SK-N-SH (cell line): Measurements from ENCODE around the gene BMI1. TPM values are rescaled to one million over a fixed set of nuclear protein-coding genes. Genes with fewer than 3 reads are reported as not detected.

Experiments
- CTCF ChIA-PET: fragments of 300-600, 350-600 bp; formaldehyde crosslinking; extraction: SDS; loops from one replicate; lab custom pipeline; 2021; lab: Yijun Ruan, JAX
- POLR2A ChIA-PET: fragments of 350-600 bp; sonication (Branson Sonifier 250); formaldehyde crosslinking; extraction: SDS; loops from one replicate; lab custom pipeline; 2020; ENCODE audit warnings: antibody characterized with exemption, inconsistent platforms; lab: Yijun Ruan, JAX
- DNase-seq: peaks from one replicate; pipeline ENCODE4 v3.0.0; 2012
- H2AFZ ChIP-seq: fragments of 200-600 bp; sonication (generic); 2 replicates; pipeline ENCODE4 v1.8.1; 2016; ENCODE audit warnings: antibody characterized with exemption, mild to moderate bottlenecking, low read depth
- H3F3A ChIP-seq: fragments of 200-600 bp; sonication (generic); replicated peaks from 2 replicates; pipeline ENCODE3; 2016; ENCODE audit warnings: antibody characterized with exemption, mild to moderate bottlenecking; ENCODE audit not compliant: insufficient read depth
- H3K27ac ChIP-seq, 2 experiments: fragments of 200-500 bp in 1 of 2; fragments of 200-600 bp in 1 of 2; sonication (Bioruptor generic) in 1 of 2; sonication (generic), shearing (Covaris generic) in 1 of 2; 2 replicates each; pipeline versions ENCODE4 v1.5.1 to v1.6.1; 2014 to 2016; ENCODE audit warnings: low read depth in 2 of 2, inconsistent platforms in 1 of 2, low read length in 1 of 2, mild to moderate bottlenecking in 1 of 2, mixed read lengths in 1 of 2
- H3K27me3 ChIP-seq: fragments of 200-600 bp; sonication (generic), shearing (Covaris generic); 2 replicates; pipeline ENCODE4 v1.6.1; 2016; ENCODE audit warnings: mixed run types; ENCODE audit not compliant: insufficient read depth
- H3K36me3 ChIP-seq, 2 experiments: fragments of 200-500 bp in 1 of 2; fragments of 200-600 bp in 1 of 2; sonication (Bioruptor generic) in 1 of 2; sonication (generic) in 1 of 2; replicated peaks in 1 of 2; 2 replicates each; pipeline versions ENCODE3 to v1.5.1; 2014 to 2016; ENCODE audit warnings: low read length in 1 of 2, mild to moderate bottlenecking in 1 of 2; ENCODE audit not compliant: insufficient read depth in 2 of 2, control insufficient read depth in 1 of 2
- H3K4me1 ChIP-seq, 2 experiments: fragments of 200-500 bp in 1 of 2; fragments of 200-600 bp in 1 of 2; sonication (Bioruptor generic) in 1 of 2; sonication (generic), shearing (Covaris generic) in 1 of 2; 2 replicates each; pipeline versions ENCODE4 v1.5.1 to v1.6.1; 2014 to 2016; ENCODE audit warnings: low read depth in 1 of 2, low read length in 1 of 2, mixed run types in 1 of 2; ENCODE audit not compliant: insufficient read depth in 2 of 2, control insufficient read depth in 1 of 2
- H3K4me2 ChIP-seq: fragments of 200-600 bp; sonication (generic), shearing (Covaris generic); 2 replicates; pipeline ENCODE4 v1.6.1; 2017; ENCODE audit warnings: mixed run types
- H3K4me3 ChIP-seq, 2 experiments: fragments of 200-500 bp in 1 of 2; fragments of 200-600 bp in 1 of 2; sonication (Bioruptor generic) in 1 of 2; sonication (generic), shearing (Covaris generic) in 1 of 2; 2 replicates each; pipeline versions ENCODE4 v1.5.1 to v1.8.1; 2014 to 2016; ENCODE audit warnings: low read depth in 2 of 2, inconsistent platforms in 1 of 2, low read length in 1 of 2, mild to moderate bottlenecking in 1 of 2, mixed read lengths in 1 of 2, moderate library complexity in 1 of 2
- H3K79me2 ChIP-seq: fragments of 200-600 bp; sonication (generic); 2 replicates; pipeline ENCODE4 v1.8.1; 2017; ENCODE audit warnings: mild to moderate bottlenecking; ENCODE audit not compliant: insufficient read depth
- H3K9ac ChIP-seq: fragments of 200-600 bp; sonication (generic); 2 replicates; pipeline ENCODE4 v1.6.1; 2017; ENCODE audit warnings: mixed run types
- H3K9me2 ChIP-seq: fragments of 200-600 bp; sonication (generic); 2 replicates; pipeline ENCODE4 v1.6.1; 2017; ENCODE audit warnings: mixed run types
- H3K9me3 ChIP-seq: fragments of 200-600 bp; sonication (generic); 2 replicates; pipeline ENCODE4 v1.6.1; 2017; ENCODE audit warnings: mixed run types, mild to moderate bottlenecking, moderate library complexity
- H4K20me1 ChIP-seq: fragments of 200-600 bp; sonication (generic); 2 replicates; pipeline ENCODE4 v1.6.1; 2017; ENCODE audit warnings: mild to moderate bottlenecking, mixed run types; ENCODE audit not compliant: insufficient read depth
- EP300 ChIP-seq, 2 experiments: IDR thresholded peaks; 2 replicates each; pipeline versions ENCODE4 v1.4.0 to v1.6.1; 2012; ENCODE audit warnings: borderline replicate concordance in 1 of 2, low read depth in 1 of 2, low read length in 1 of 2
- FOSL2 ChIP-seq: IDR thresholded peaks from 2 replicates; pipeline ENCODE4 v1.4.0; 2012; ENCODE audit warnings: low read depth, mild to moderate bottlenecking, moderate library complexity, borderline replicate concordance
- FOXM1 ChIP-seq: IDR thresholded peaks from 2 replicates; pipeline ENCODE4 v1.4.0; 2012; ENCODE audit warnings: low read depth, mild to moderate bottlenecking
- GABPA ChIP-seq: IDR thresholded peaks from 2 replicates; pipeline ENCODE4 v1.4.0; 2012; ENCODE audit warnings: low read depth, mild to moderate bottlenecking
- GATA2 ChIP-seq: sonication (generic); formaldehyde crosslinking; IDR thresholded peaks from 2 replicates; pipeline ENCODE4 v1.5.0; 2020; ENCODE audit warnings: mild to moderate bottlenecking, missing genetic modification reagents
- MXI1 ChIP-seq: IDR thresholded peaks from 2 replicates; pipeline ENCODE4 v1.6.1; 2012; ENCODE audit warnings: mild to moderate bottlenecking, low read depth, low read length, improper control_type of control experiment
- NFIC ChIP-seq: IDR thresholded peaks from 2 replicates; pipeline ENCODE4 v1.4.0; 2012; ENCODE audit warnings: borderline replicate concordance
- NRF1 ChIP-seq: IDR thresholded peaks from 2 replicates; pipeline ENCODE4 v1.6.1; 2012; ENCODE audit warnings: low read depth, mild to moderate bottlenecking, low read length
- PBX3 ChIP-seq: IDR thresholded peaks from 2 replicates; pipeline ENCODE4; 2012
- POLR2AphosphoS5 ChIP-seq: IDR thresholded peaks from 2 replicates; pipeline ENCODE4 v1.6.1; 2012; ENCODE audit warnings: low read depth, low read length
- RAD21 ChIP-seq: IDR thresholded peaks from 2 replicates; pipeline ENCODE4 v1.6.1; 2012; ENCODE audit warnings: mild to moderate bottlenecking, low read length
- RXRA ChIP-seq: IDR thresholded peaks from 2 replicates; pipeline ENCODE4 v1.4.0; 2012; ENCODE audit warnings: low read depth, mild to moderate bottlenecking, borderline replicate concordance
- SIN3A ChIP-seq: IDR thresholded peaks from 2 replicates; pipeline ENCODE4 v1.6.1; 2012; ENCODE audit warnings: low read depth, mild to moderate bottlenecking, low read length, moderate library complexity, borderline replicate concordance
- TAF1 ChIP-seq: IDR thresholded peaks from 2 replicates; pipeline ENCODE4 v1.6.1; 2012; ENCODE audit warnings: low read depth, mild to moderate bottlenecking, low read length, moderate library complexity, borderline replicate concordance
- USF1 ChIP-seq: IDR thresholded peaks from 2 replicates; pipeline ENCODE4 v1.4.0; 2012; ENCODE audit warnings: low read depth, borderline replicate concordance
- YY1 ChIP-seq: IDR thresholded peaks from 2 replicates; pipeline ENCODE4 v1.4.0; 2012; ENCODE audit warnings: low read depth, mild to moderate bottlenecking
- ZBTB33 ChIP-seq: IDR thresholded peaks from 2 replicates; pipeline ENCODE4 v1.4.0; 2012; ENCODE audit warnings: low read depth, borderline replicate concordance
- WGBS: methylation state at CpG from one replicate; pipeline ENCODE4 v1.1.6; 2017; ENCODE audit warnings: low lambda C conversion rate; 5-methylcytosine and 5-hydroxymethylcytosine counted together
- polyA plus RNA-seq, 3 experiments: library from polyadenylated mRNA; depleted of rRNA; stranded (reverse); fragments of >200 nt; gene quantifications; 2 replicates each; pipeline ENCODE4 v1.2.3, GENCODE V29; 2012

The BMI1 gene
- polyA plus RNA-seq, 1 of the 3 experiments (the other 2 are of a cell fraction), result 15.5 TPM

GRCh38 chr10:22326145-22326702, 5.3 kb downstream of the BMI1 start (continued):
- TF ChIP-seq ZBTB33, result no peak
- no peak for TF ChIP-seq NFIC
- TF ChIP-seq USF1, result no peak
- no peak for TF ChIP-seq NRF1

GRCh38 chr10:22329150-22329549, 8.3 kb downstream of the BMI1 start:
- Histone ChIP-seq H3K4me2 (no peak overlapping the region), H3K4me1 (peaks cover 0 to 11% of the 10 kb centered on the region in 2 experiments; a peak in 2 of 4 replicates), H3K36me3 (peaks cover 47 to 54% of the 10 kb centered on the region in 2 experiments), H3K27ac (no peak overlapping the region), H3K9ac (no peak overlapping the region), H3K9me2 (no peaks in the 10 kb centered on the region), H3K79me2 (peaks cover 9% of the 10 kb centered on the region), H2AFZ (no peak overlapping the region), H3K9me3 (no peaks in the 10 kb centered on the region), H3F3A (peaks cover 18% of the 10 kb centered on the region), H3K27me3 (no peaks in the 10 kb centered on the region), H4K20me1 (peaks cover 7% of the 10 kb centered on the region; the same call in 1 of the 2 replicates), H3K4me3 (no peak overlapping the region)
- ChIA-PET POLR2A (no interaction called here), CTCF (no interaction called here)
- WGBS, result 92% methylated on average over 3 of the region's 3 CpGs
- no peak for TF ChIP-seq RAD21
- no peak for TF ChIP-seq TAF1
- TF ChIP-seq FOXM1, result no peak
- TF ChIP-seq PBX3, result no peak
- TF ChIP-seq YY1, result no peak
- no peak for TF ChIP-seq SIN3A
- TF ChIP-seq EP300 (IDR thresholded peaks at IDR 0.05; ENCODE audit: borderline replicate concordance in 1 of 2, low read depth in 1 of 2, low read length in 1 of 2), result no peak
- TF ChIP-seq NRF1, result no peak
- no peak for TF ChIP-seq POLR2AphosphoS5
- TF ChIP-seq RXRA, result no peak
- TF ChIP-seq MXI1, result no peak
- TF ChIP-seq FOSL2, result no peak
- TF ChIP-seq NFIC, result no peak
- no peak for TF ChIP-seq GABPA
- no peak for TF ChIP-seq GATA2 (CRISPR knock-in tag)
- no peak for DNase-seq
